ENCODE data around the gene OTOP2.

OTOP2 gene

DNA sequence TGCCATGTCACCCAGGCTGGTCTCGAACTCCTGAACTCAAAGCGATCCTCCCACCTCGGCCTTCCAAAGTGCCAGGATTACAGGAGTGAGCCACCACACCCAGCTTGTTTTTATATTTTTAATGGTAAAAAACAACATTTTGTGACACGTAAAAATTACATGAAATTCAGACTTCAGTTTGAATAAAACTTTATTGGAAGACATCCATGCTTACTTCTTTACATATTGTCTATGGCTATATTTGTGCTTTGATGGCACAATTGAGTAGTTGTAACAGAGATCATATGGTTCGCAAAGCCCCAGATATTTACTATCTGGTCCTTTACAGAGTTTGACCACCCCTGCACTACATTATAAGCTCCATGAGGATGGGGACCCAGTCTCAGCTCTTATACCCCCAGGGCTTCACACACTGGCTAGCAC is 49.4 kb upstream of the OTOP2 start (continued):
- TF ChIP-seq, protein P1, sequence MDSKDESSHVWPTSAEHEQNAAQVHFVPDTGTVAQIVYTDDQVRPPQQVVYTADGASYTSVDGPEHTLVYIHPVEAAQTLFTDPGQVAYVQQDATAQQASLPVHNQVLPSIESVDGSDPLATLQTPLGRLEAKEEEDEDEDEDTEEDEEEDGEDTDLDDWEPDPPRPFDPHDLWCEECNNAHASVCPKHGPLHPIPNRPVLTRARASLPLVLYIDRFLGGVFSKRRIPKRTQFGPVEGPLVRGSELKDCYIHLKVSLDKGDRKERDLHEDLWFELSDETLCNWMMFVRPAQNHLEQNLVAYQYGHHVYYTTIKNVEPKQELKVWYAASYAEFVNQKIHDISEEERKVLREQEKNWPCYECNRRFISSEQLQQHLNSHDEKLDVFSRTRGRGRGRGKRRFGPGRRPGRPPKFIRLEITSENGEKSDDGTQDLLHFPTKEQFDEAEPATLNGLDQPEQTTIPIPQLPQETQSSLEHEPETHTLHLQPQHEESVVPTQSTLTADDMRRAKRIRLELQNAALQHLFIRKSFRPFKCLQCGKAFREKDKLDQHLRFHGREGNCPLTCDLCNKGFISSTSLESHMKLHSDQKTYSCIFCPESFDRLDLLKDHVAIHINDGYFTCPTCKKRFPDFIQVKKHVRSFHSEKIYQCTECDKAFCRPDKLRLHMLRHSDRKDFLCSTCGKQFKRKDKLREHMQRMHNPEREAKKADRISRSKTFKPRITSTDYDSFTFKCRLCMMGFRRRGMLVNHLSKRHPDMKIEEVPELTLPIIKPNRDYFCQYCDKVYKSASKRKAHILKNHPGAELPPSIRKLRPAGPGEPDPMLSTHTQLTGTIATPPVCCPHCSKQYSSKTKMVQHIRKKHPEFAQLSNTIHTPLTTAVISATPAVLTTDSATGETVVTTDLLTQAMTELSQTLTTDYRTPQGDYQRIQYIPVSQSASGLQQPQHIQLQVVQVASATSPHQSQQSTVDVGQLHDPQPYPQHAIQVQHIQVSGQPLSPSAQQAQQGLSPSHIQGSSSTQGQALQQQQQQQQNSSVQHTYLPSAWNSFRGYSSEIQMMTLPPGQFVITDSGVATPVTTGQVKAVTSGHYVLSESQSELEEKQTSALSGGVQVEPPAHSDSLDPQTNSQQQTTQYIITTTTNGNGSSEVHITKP (tag by site-specific recombination; IDR thresholded peaks at IDR 0.05): no peak

DNA sequence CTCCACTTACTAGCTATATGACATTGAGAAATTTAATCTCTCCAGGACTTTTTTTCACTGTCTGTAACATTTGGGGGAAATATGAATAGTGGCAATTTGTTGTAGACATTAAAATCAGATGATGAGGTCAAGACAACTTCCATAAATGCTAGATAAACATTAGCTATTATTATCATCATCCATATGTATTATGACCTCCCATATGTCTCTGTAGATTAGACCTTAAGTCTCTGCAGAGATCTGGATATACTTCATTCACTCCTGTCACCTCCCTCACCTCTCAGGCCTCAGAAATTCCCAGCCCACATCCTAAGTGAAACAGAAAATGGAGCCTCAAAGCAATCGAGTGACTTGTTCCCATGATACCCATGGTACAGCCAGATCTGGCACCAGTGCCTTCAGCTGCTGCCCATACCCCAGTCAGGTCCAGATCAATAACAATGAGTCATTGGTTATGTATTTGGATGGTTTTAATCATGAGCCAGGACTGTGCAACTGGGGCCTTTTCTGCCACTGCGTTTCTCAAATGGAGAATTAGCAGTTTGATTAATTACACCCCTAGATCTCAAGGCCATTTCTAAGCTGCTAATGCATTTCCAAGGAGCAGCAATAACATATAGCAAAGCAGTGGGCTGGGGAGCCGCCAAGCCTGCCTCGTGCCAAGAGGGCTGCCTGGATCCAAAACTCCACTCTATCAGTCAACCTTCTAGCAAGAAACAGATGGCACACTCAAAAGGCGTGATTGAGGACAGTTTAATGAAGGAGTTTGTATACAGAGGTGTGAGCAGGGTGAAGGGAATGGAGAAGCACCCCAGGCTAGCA is 48.7 kb upstream of the OTOP2 start:
- ChIA-PET POLR2A (interaction anchor here (0.9 kb wide), 1 partner anchor 10 kb away, joined by 3 read pairs; no protein-coding TSS in a partner anchor), CTCF (interaction anchor here (0.6 to 7.4 kb wide), 8 partner anchors 10 to 85 kb away, joined by 3 to 83 read pairs (median 3); partner anchors contain the start of genes GRIN2C and OTOP2)
- H3K36me3 ChIP-seq (ENCODE audit: control insufficient read depth in 2 of 2, insufficient read depth in 1 of 2, low read length in 2 of 2): peaks cover 0 to 9% of the 10 kb centered on the region in 2 experiments; a peak in 1 of 3 replicates
- H3K9me3 ChIP-seq (ENCODE audit: control insufficient read depth, insufficient read depth, low read depth, low read length): no peaks in the 10 kb centered on the region
- H3K4me3 ChIP-seq (ENCODE audit: low read depth, low read length): no peak overlapping the region
- no peak overlapping the region for H3K27ac ChIP-seq (ENCODE audit: extremely low read depth, low read depth, low read length)
- H3K4me1 ChIP-seq (ENCODE audit: control insufficient read depth, insufficient read depth, low read length): peaks cover 10% of the 10 kb centered on the region
- TF ChIP-seq, protein P2, sequence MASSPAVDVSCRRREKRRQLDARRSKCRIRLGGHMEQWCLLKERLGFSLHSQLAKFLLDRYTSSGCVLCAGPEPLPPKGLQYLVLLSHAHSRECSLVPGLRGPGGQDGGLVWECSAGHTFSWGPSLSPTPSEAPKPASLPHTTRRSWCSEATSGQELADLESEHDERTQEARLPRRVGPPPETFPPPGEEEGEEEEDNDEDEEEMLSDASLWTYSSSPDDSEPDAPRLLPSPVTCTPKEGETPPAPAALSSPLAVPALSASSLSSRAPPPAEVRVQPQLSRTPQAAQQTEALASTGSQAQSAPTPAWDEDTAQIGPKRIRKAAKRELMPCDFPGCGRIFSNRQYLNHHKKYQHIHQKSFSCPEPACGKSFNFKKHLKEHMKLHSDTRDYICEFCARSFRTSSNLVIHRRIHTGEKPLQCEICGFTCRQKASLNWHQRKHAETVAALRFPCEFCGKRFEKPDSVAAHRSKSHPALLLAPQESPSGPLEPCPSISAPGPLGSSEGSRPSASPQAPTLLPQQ (tag by site-specific recombination; IDR thresholded peaks at IDR 0.05): no peak
- TF ChIP-seq, protein P3, sequence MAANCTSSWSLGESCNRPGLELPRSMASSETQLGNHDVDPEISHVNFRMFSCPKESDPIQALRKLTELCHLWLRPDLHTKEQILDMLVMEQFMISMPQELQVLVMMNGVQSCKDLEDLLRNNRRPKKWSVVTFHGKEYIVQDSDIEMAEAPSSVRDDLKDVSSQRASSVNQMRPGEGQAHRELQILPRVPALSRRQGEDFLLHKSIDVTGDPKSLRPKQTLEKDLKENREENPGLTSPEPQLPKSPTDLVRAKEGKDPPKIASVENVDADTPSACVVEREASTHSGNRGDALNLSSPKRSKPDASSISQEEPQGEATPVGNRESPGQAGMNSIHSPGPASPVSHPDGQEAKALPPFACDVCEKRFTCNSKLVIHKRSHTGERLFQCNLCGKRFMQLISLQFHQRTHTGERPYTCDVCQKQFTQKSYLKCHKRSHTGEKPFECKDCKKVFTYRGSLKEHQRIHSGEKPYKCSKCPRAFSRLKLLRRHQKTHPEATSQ (tag by site-specific recombination; IDR thresholded peaks at IDR 0.05): no peak
- TF ChIP-seq, protein P4, sequence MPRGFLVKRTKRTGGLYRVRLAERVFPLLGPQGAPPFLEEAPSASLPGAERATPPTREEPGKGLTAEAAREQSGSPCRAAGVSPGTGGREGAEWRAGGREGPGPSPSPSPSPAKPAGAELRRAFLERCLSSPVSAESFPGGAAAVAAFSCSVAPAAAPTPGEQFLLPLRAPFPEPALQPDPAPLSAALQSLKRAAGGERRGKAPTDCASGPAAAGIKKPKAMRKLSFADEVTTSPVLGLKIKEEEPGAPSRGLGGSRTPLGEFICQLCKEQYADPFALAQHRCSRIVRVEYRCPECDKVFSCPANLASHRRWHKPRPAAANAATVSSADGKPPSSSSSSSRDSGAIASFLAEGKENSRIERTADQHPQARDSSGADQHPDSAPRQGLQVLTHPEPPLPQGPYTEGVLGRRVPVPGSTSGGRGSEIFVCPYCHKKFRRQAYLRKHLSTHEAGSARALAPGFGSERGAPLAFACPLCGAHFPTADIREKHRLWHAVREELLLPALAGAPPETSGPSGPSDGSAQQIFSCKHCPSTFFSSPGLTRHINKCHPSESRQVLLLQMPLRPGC (tag by site-specific recombination; IDR thresholded peaks at IDR 0.05): no peak
- no peak for TF ChIP-seq ZNF529 (tag by site-specific recombination; IDR thresholded peaks at IDR 0.05; ENCODE audit: insufficient replicate concordance)
- TF ChIP-seq KLF8 (tag by site-specific recombination; IDR thresholded peaks at IDR 0.05): no peak
- no peak for TF ChIP-seq OSR2 (tag by site-specific recombination; IDR thresholded peaks at IDR 0.05)
- TF ChIP-seq ZNF121 (tag by site-specific recombination; IDR thresholded peaks at IDR 0.05): no peak
- TF ChIP-seq, protein P5, sequence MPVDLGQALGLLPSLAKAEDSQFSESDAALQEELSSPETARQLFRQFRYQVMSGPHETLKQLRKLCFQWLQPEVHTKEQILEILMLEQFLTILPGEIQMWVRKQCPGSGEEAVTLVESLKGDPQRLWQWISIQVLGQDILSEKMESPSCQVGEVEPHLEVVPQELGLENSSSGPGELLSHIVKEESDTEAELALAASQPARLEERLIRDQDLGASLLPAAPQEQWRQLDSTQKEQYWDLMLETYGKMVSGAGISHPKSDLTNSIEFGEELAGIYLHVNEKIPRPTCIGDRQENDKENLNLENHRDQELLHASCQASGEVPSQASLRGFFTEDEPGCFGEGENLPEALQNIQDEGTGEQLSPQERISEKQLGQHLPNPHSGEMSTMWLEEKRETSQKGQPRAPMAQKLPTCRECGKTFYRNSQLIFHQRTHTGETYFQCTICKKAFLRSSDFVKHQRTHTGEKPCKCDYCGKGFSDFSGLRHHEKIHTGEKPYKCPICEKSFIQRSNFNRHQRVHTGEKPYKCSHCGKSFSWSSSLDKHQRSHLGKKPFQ (tag by site-specific recombination; IDR thresholded peaks at IDR 0.05): no peak
- TF ChIP-seq ZNF433 (tag by site-specific recombination; IDR thresholded peaks at IDR 0.05; ENCODE audit: low read depth): no peak
- no peak for TF ChIP-seq ZNF174 (tag by site-specific recombination; IDR thresholded peaks at IDR 0.05)
- TF ChIP-seq ZNF423 (tag by site-specific recombination; IDR thresholded peaks at IDR 0.05): no peak
- TF ChIP-seq, protein P6, sequence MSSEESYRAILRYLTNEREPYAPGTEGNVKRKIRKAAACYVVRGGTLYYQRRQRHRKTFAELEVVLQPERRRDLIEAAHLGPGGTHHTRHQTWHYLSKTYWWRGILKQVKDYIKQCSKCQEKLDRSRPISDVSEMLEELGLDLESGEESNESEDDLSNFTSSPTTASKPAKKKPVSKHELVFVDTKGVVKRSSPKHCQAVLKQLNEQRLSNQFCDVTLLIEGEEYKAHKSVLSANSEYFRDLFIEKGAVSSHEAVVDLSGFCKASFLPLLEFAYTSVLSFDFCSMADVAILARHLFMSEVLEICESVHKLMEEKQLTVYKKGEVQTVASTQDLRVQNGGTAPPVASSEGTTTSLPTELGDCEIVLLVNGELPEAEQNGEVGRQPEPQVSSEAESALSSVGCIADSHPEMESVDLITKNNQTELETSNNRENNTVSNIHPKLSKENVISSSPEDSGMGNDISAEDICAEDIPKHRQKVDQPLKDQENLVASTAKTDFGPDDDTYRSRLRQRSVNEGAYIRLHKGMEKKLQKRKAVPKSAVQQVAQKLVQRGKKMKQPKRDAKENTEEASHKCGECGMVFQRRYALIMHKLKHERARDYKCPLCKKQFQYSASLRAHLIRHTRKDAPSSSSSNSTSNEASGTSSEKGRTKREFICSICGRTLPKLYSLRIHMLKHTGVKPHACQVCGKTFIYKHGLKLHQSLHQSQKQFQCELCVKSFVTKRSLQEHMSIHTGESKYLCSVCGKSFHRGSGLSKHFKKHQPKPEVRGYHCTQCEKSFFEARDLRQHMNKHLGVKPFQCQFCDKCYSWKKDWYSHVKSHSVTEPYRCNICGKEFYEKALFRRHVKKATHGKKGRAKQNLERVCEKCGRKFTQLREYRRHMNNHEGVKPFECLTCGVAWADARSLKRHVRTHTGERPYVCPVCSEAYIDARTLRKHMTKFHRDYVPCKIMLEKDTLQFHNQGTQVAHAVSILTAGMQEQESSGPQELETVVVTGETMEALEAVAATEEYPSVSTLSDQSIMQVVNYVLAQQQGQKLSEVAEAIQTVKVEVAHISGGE (tag by site-specific recombination; conservative IDR thresholded peaks at IDR 0.05; ENCODE audit: low read depth): no peak
- no peak for TF ChIP-seq ZNF24 (tag by site-specific recombination; IDR thresholded peaks at IDR 0.05)
- TF ChIP-seq ZNF391 (tag by site-specific recombination; IDR thresholded peaks at IDR 0.05; ENCODE audit: borderline replicate concordance, low read depth): no peak
- no peak for TF ChIP-seq BCL11B (tag by site-specific recombination; IDR thresholded peaks at IDR 0.05; ENCODE audit: low read depth)
- TF ChIP-seq, protein P7, sequence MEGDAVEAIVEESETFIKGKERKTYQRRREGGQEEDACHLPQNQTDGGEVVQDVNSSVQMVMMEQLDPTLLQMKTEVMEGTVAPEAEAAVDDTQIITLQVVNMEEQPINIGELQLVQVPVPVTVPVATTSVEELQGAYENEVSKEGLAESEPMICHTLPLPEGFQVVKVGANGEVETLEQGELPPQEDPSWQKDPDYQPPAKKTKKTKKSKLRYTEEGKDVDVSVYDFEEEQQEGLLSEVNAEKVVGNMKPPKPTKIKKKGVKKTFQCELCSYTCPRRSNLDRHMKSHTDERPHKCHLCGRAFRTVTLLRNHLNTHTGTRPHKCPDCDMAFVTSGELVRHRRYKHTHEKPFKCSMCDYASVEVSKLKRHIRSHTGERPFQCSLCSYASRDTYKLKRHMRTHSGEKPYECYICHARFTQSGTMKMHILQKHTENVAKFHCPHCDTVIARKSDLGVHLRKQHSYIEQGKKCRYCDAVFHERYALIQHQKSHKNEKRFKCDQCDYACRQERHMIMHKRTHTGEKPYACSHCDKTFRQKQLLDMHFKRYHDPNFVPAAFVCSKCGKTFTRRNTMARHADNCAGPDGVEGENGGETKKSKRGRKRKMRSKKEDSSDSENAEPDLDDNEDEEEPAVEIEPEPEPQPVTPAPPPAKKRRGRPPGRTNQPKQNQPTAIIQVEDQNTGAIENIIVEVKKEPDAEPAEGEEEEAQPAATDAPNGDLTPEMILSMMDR (tag by site-specific recombination; IDR thresholded peaks at IDR 0.05): no peak
- TF ChIP-seq ZNF830 (tag by site-specific recombination; IDR thresholded peaks at IDR 0.05; ENCODE audit: low read depth): no peak
- no peak for TF ChIP-seq REPIN1 (tag by site-specific recombination; IDR thresholded peaks at IDR 0.05; ENCODE audit: low read depth)

Measured in HEK293 (cell line).